Activated naive CD8-positive, alpha-beta T cell treated with anti-CD3 and anti-CD28 coated beads for 36 hours (primary cell): ENCODE results near the gene CSNK1G2. TPM values are rescaled to one million over a fixed set of nuclear protein-coding genes. Genes with fewer than 3 reads are reported as not detected.
A peak's percentile ranks its signal among the peaks of the same experiment; 100 is the strongest.

ENCODE experiments used
- DNase-seq: peaks from one replicate; pipeline ENCODE4 v3.0.0; 2021
- H3K27ac Mint-ChIP-seq: one replicate; pipeline ENCODE4 v1.8.0; 2022; ENCODE audit warnings: mild to moderate bottlenecking, moderate library complexity, mixed read lengths
- H3K27me3 Mint-ChIP-seq: one replicate; pipeline ENCODE4 v1.8.0; 2022; ENCODE audit warnings: mild to moderate bottlenecking, mixed read lengths
- H3K36me3 Mint-ChIP-seq: one replicate; pipeline ENCODE4 v1.8.0; 2021; ENCODE audit warnings: mild to moderate bottlenecking, mixed read lengths
- H3K4me1 Mint-ChIP-seq: one replicate; pipeline ENCODE4 v1.8.0; 2021; ENCODE audit warnings: mixed read lengths
- H3K4me3 Mint-ChIP-seq: one replicate; pipeline ENCODE4 v1.8.0; 2022; ENCODE audit warnings: mild to moderate bottlenecking, moderate library complexity, mixed read lengths
- H3K9me3 Mint-ChIP-seq: one replicate; pipeline ENCODE4 v1.8.0; 2022; ENCODE audit warnings: mixed read lengths
- total RNA-seq, 2 experiments: library from RNA; stranded (reverse); gene quantifications; one replicate each; pipeline ENCODE4 v1.2.3, GENCODE V29; 2021

CSNK1G2 gene
- total RNA-seq, 2 experiments from 2014 or later = 50.7 to 51.1 TPM

GRCh38 chr19:1911995-1912394, 29.0 kb upstream of the CSNK1G2 start:
- Mint-ChIP-seq H3K27ac (no peak overlapping the region), H3K4me3 (no peak overlapping the region), H3K27me3 (no peaks in the 10 kb centered on the region), H3K36me3 (peaks cover 7% of the 10 kb centered on the region), H3K9me3 (no peaks in the 10 kb centered on the region), H3K4me1 (peaks cover 18% of the 10 kb centered on the region)
- DNase-seq = no peak

- H3K27me3 Mint-ChIP-seq = no peaks in the 10 kb centered on the region
- no peak for DNase-seq
- H3K27ac Mint-ChIP-seq = no peak overlapping the region
- peaks cover 18% of the 10 kb centered on the region for H3K4me1 Mint-ChIP-seq
- H3K4me3 Mint-ChIP-seq = no peak overlapping the region
- H3K9me3 Mint-ChIP-seq = no peaks in the 10 kb centered on the region
- peaks cover 4% of the 10 kb centered on the region for H3K36me3 Mint-ChIP-seq
Observed at GRCh38 chr19:1912760-1913505, 28.0 kb upstream of the CSNK1G2 start.

- Mint-ChIP-seq H3K4me3 (no peak overlapping the region), H3K36me3 (no peaks in the 10 kb centered on the region), H3K4me1 (peaks cover 13% of the 10 kb centered on the region), H3K9me3 (no peaks in the 10 kb centered on the region), H3K27me3 (no peaks in the 10 kb centered on the region), H3K27ac (no peak overlapping the region)
- DNase-seq = no peak
Observed at GRCh38 chr19:1913781-1914577, 27.0 kb upstream of the CSNK1G2 start.

DNA sequence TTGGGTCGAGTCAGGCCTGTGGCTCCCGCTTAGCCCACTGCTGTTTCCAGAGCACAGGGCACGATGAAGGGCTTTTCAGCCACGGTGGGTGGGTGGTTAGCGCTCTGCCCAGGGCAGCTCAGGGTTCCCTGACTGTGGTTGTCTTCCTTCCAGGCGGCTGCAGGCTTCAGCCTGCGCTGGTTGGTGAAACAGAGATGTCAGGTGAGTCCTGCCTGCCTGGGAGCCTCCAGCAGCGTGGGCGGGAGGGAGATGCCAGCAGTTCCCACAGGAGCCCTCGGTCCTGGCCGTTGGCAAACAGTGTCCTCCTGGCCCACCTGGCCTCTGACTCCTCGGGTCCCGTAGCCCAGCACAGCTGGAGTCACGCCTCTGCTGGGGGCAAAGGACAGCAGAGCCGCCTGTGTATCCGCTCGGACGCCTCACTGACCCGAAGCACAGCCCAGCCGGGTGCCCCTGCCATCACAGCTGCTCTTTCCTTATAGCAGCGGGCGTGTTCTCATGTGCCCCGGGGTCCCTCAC, 26.1 kb upstream of the CSNK1G2 start:
- DNase-seq = no peak

GRCh38 chr19:1917146-1917545, 23.8 kb upstream of the CSNK1G2 start:
- no peaks in the 10 kb centered on the region for H3K9me3 Mint-ChIP-seq
- no peak overlapping the region for H3K27ac Mint-ChIP-seq
- DNase-seq = no peak

More for the DNA sequence above, 26.1 kb upstream of the CSNK1G2 start:
- H3K4me3 Mint-ChIP-seq = no peak overlapping the region
- H3K27me3 Mint-ChIP-seq = no peaks in the 10 kb centered on the region
- peaks cover 5% of the 10 kb centered on the region for H3K4me1 Mint-ChIP-seq
- no peak overlapping the region for H3K27ac Mint-ChIP-seq
- H3K36me3 Mint-ChIP-seq = no peaks in the 10 kb centered on the region
- H3K9me3 Mint-ChIP-seq = no peaks in the 10 kb centered on the region

GRCh38 chr19:1917926-1918325, 23.0 kb upstream of the CSNK1G2 start:
- Mint-ChIP-seq H3K27me3 (no peaks in the 10 kb centered on the region), H3K4me3 (no peak overlapping the region), H3K27ac (no peak overlapping the region), H3K9me3 (no peaks in the 10 kb centered on the region), H3K36me3 (no peaks in the 10 kb centered on the region), H3K4me1 (peaks cover 4% of the 10 kb centered on the region)
- DNase-seq = no peak

More at GRCh38 chr19:1917146-1917545, 23.8 kb upstream of the CSNK1G2 start:
- H3K36me3 Mint-ChIP-seq = no peaks in the 10 kb centered on the region
- H3K4me3 Mint-ChIP-seq = no peak overlapping the region
- H3K4me1 Mint-ChIP-seq = peaks cover 4% of the 10 kb centered on the region
- no peaks in the 10 kb centered on the region for H3K27me3 Mint-ChIP-seq

- no peak overlapping the region for H3K27ac Mint-ChIP-seq
- H3K27me3 Mint-ChIP-seq = no peaks in the 10 kb centered on the region
- no peaks in the 10 kb centered on the region for H3K9me3 Mint-ChIP-seq
- H3K36me3 Mint-ChIP-seq = peaks cover 1% of the 10 kb centered on the region
- H3K4me3 Mint-ChIP-seq = no peak overlapping the region
- peaks cover 4% of the 10 kb centered on the region for H3K4me1 Mint-ChIP-seq
- DNase-seq = no peak
Observed at GRCh38 chr19:1918975-1919374, 22.0 kb upstream of the CSNK1G2 start.

DNA sequence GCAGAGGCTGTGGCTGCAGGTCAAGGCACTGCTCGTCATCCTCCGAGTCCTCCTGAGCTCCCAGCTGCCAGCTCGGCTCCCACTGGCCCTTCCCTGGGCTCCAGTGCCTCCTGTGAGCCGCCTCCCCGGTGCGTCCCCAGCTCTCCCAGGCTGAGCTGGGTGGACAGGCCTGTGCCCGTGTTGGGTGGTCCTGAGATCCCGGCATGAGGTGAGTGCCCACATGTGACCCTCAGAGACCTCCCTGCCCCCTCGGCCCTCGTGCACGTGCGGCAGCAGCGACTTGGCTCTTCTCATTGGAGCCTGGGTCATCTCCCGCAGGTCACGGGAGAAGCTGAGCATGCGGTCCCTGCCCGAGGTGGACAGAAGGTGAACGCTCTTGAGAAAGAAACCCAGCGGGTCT, 20.3 kb upstream of the CSNK1G2 start:
- Mint-ChIP-seq H3K4me1 (peaks cover 4% of the 10 kb centered on the region), H3K4me3 (no peak overlapping the region), H3K27ac (no peak overlapping the region), H3K36me3 (peaks cover 1% of the 10 kb centered on the region), H3K27me3 (no peaks in the 10 kb centered on the region), H3K9me3 (no peaks in the 10 kb centered on the region)
- no peak for DNase-seq

DNA sequence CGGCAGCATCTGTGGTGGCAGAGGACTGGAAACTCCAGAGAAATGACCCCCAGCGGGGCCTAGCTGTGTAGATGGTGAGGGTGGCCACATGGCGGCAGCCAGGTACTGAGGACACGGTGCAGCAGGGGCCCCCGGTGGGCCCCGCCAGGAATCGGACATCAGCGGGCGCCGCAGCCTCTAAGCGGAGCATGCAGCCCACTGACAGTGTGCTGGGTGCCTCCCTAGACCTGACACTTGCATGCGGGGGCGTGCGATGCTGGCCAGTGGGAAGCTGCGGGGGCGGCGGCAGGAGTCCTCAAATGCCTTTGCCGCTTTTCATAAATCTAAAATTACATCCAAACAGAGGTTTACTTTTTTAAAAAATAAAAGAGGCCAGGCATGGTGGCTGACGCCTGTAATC, 19.6 kb upstream of the CSNK1G2 start:
- Mint-ChIP-seq H3K36me3 (peaks cover 1% of the 10 kb centered on the region), H3K4me1 (peaks cover 4% of the 10 kb centered on the region), H3K27ac (no peak overlapping the region), H3K9me3 (no peaks in the 10 kb centered on the region), H3K27me3 (no peaks in the 10 kb centered on the region), H3K4me3 (no peak overlapping the region)
- DNase-seq = no peak

DNA sequence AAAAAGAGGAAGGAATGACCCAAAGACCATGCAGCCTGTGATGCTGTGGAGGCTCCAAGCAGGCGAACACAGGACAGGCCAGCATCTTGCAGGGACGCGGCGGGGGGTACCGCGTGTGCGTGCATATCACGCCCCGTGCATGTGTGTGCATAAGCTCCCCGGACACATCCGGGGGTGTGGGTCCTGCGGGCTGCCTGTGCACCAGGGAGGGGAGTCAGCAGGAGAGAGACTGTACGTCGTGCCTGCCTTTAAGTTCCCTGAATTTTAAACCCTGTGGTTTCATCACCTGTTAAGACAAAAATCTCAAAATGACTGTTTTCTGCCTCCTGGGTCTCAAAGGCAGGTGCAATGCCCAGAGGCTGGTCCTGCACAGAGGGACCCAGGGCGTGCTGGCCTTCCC, 19.1 kb upstream of the CSNK1G2 start:
- Mint-ChIP-seq H3K36me3 (peaks cover 1% of the 10 kb centered on the region), H3K4me3 (no peak overlapping the region), H3K9me3 (no peaks in the 10 kb centered on the region), H3K27me3 (no peaks in the 10 kb centered on the region), H3K27ac (no peak overlapping the region), H3K4me1 (peaks cover 4% of the 10 kb centered on the region)
- DNase-seq = no peak

DNA sequence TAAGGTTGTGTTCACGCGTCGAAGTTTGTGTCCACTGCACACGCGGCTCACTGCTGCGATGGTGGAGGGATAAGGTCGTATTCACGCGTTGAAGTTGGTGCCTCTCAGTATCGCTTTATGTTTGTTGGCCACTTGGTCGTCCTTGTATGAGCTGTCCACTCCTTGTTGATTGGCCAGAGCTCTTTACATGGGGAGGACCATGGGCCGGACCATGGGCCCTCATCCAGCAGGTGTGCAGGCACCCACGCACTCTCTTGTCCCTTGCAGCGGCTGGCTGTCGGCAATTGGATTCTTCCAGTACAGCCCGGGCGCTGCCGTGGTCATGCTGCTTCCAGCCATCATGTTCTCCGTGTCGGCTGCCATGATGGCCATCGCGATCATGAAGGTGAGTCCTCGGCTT, 18.2 kb upstream of the CSNK1G2 start:
- no peaks in the 10 kb centered on the region for H3K9me3 Mint-ChIP-seq
- peaks cover 7% of the 10 kb centered on the region for H3K4me1 Mint-ChIP-seq
- no peaks in the 10 kb centered on the region for H3K27me3 Mint-ChIP-seq
- peaks cover 1% of the 10 kb centered on the region for H3K36me3 Mint-ChIP-seq
- no peak for DNase-seq
- no peak overlapping the region for H3K4me3 Mint-ChIP-seq
- H3K27ac Mint-ChIP-seq = no peak overlapping the region

GRCh38 chr19:1923319-1923718, 17.7 kb upstream of the CSNK1G2 start:
- Mint-ChIP-seq H3K27me3 (no peaks in the 10 kb centered on the region), H3K9me3 (no peaks in the 10 kb centered on the region), H3K4me3 (no peak overlapping the region), H3K27ac (no peak overlapping the region), H3K4me1 (peaks cover 8% of the 10 kb centered on the region), H3K36me3 (peaks cover 1% of the 10 kb centered on the region)
- DNase-seq = peak; percentile 50

DNA sequence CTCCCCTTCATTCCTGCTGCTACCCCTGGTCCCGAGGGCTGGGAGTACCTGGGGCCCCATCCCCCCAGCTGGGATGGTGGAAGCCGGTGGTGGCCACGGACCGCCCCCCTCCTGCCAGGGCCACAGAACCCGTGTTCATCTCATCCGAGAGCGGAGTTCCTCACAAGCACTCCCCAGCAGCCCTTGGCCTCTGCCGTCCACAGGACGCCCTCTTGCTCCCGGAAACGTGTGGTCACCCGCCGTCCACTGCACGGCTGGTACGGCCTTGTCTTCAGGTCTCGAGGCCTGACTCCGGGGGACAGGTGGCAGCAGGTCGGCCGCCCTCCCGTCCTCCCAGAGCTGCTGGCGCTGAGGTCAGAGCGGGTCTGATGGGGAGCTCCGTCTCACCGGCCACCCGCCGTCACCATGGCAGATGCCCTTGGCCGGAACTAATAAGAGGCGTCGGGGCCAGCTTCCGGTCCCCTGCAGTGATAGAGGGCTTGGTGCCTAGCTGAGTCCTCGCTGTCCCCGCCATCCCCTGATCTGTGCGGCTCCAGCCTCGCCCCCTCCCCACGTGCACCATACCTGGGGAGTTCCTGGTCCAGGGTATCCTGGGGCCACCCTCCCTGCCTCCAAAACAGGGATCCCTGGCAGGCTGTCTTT, 16.5 kb upstream of the CSNK1G2 start:
- H3K27ac Mint-ChIP-seq = no peak overlapping the region

GRCh38 chr19:1925544-1925943, 15.4 kb upstream of the CSNK1G2 start:
- no peaks in the 10 kb centered on the region for H3K9me3 Mint-ChIP-seq
- no peaks in the 10 kb centered on the region for H3K27me3 Mint-ChIP-seq
- peaks cover 15% of the 10 kb centered on the region for H3K4me1 Mint-ChIP-seq
- H3K36me3 Mint-ChIP-seq = peaks cover 1% of the 10 kb centered on the region
- no peak overlapping the region for H3K4me3 Mint-ChIP-seq
- DNase-seq = no peak
- H3K27ac Mint-ChIP-seq = no peak overlapping the region

More for the DNA sequence above, 16.5 kb upstream of the CSNK1G2 start:
- H3K36me3 Mint-ChIP-seq = peaks cover 1% of the 10 kb centered on the region
- H3K9me3 Mint-ChIP-seq = no peaks in the 10 kb centered on the region
- no peak overlapping the region for H3K4me3 Mint-ChIP-seq
- no peak for DNase-seq
- H3K4me1 Mint-ChIP-seq = peaks cover 8% of the 10 kb centered on the region
- no peaks in the 10 kb centered on the region for H3K27me3 Mint-ChIP-seq
